Ovary (tissue), 1 donor: ENCODE measurements around the gene PCGF2.

Experiments
- EP300 ChIP-seq: sonication (generic); formaldehyde crosslinking; IDR thresholded peaks from one replicate; pipeline ENCODE4 v1.6.1; 2017; ENCODE audit warnings: antibody characterized with exemption
- POLR2A ChIP-seq: fragments of 450-650 bp; IDR thresholded peaks from one replicate; pipeline ENCODE4 v1.6.1; 2017; ENCODE audit warnings: antibody characterized with exemption, mild to moderate bottlenecking, moderate library complexity

- TF ChIP-seq EP300 (no peak), POLR2A (no peak)
Observed at GRCh38 chr17:38740806-38741205, 7.3 kb downstream of the PCGF2 start.
